Hepatocyte (in vitro differentiated cells): Measurements from ENCODE around the gene GOLT1B. TPM values are rescaled to one million over a fixed set of nuclear protein-coding genes. Genes with fewer than 3 reads are reported as not detected.

Source experiments
- DNase-seq: peaks from one replicate; pipeline ENCODE4 v3.0.0-alpha.2; 2016; ENCODE audit warnings: low spot score
- H2AFZ ChIP-seq: fragments of 200-600 bp; sonication (generic); 2 replicates; pipeline ENCODE4 v1.6.0; 2016; ENCODE audit warnings: antibody characterized with exemption, mild to moderate bottlenecking
- H3K27ac ChIP-seq: fragments of 200-600 bp; sonication (generic); 2 replicates; pipeline ENCODE4 v1.5.1; 2016; ENCODE audit warnings: mild to moderate bottlenecking
- H3K27me3 ChIP-seq: fragments of 200-600 bp; sonication (generic); 2 replicates; pipeline ENCODE4 v1.6.1; 2016
- H3K36me3 ChIP-seq: fragments of 200-600 bp; sonication (generic); replicated peaks from 2 replicates; pipeline ENCODE4 v1.5.1; 2016; ENCODE audit warnings: low read depth; ENCODE audit not compliant: insufficient read depth
- H3K4me1 ChIP-seq: fragments of 200-600 bp; sonication (generic); 2 replicates; pipeline ENCODE4 v1.5.1; 2016; ENCODE audit warnings: mild to moderate bottlenecking, moderate library complexity; ENCODE audit not compliant: insufficient read depth
- H3K4me2 ChIP-seq: fragments of 200-600 bp; sonication (generic); 2 replicates; pipeline ENCODE4 v1.6.0; 2016
- H3K4me3 ChIP-seq: fragments of 200-600 bp; sonication (generic); 2 replicates; pipeline ENCODE4 v1.5.1; 2016; ENCODE audit warnings: mild to moderate bottlenecking
- H3K79me2 ChIP-seq: fragments of 200-600 bp; sonication (generic); 2 replicates; pipeline ENCODE4 v1.6.0; 2017; ENCODE audit warnings: mild to moderate bottlenecking
- H3K9me2 ChIP-seq: fragments of 200-600 bp; sonication (generic); replicated peaks from 2 replicates; pipeline ENCODE4 v1.6.0; 2017; ENCODE audit warnings: mild to moderate bottlenecking; ENCODE audit not compliant: insufficient read depth
- H3K9me3 ChIP-seq: fragments of 200-600 bp; sonication (generic); 2 replicates; pipeline ENCODE4 v1.5.1; 2016; ENCODE audit warnings: low read depth, mild to moderate bottlenecking
- H4K20me1 ChIP-seq: fragments of 200-600 bp; sonication (generic); 2 replicates; pipeline ENCODE4 v1.6.0; 2016; ENCODE audit warnings: mild to moderate bottlenecking; ENCODE audit not compliant: insufficient read depth, poor library complexity, severe bottlenecking
- CTCF ChIP-seq: fragments of 200-600 bp; sonication (generic); IDR thresholded peaks from 2 replicates; pipeline ENCODE4 v1.5.1; 2016; ENCODE audit warnings: antibody characterized with exemption, mild to moderate bottlenecking; ENCODE audit not compliant: poor library complexity
- EZH2 ChIP-seq: fragments of 200-600 bp; sonication (generic); IDR thresholded peaks from 2 replicates; pipeline ENCODE4 v1.6.1; 2016; ENCODE audit warnings: antibody characterized with exemption, mild to moderate bottlenecking, borderline replicate concordance
- EZH2phosphoT487 ChIP-seq: fragments of 200-600 bp; sonication (generic); IDR thresholded peaks from one replicate; pipeline ENCODE4 v1.6.1; 2018; ENCODE audit warnings: antibody characterized with exemption, mild to moderate bottlenecking, low read depth, moderate library complexity; ENCODE audit not compliant: unreplicated experiment, severe bottlenecking
- WGBS: methylation state at CpG from one replicate; pipeline ENCODE4 v1.1.6; 2016; ENCODE audit warnings: low lambda C conversion rate; ENCODE audit errors: missing lambda C conversion rate; 5-methylcytosine and 5-hydroxymethylcytosine counted together
- polyA plus RNA-seq: library from polyadenylated mRNA; unstranded; fragments of >200 nt; fragmentation: Nextera tagmentation; extraction: Ambion mirVana; gene quantifications from 2 replicates; pipeline ENCODE4 v1.2.1, GENCODE V29; 2016
- total RNA-seq: library from RNA; depleted of rRNA; stranded (reverse); fragments of >200 nt; gene quantifications from 2 replicates; pipeline ENCODE4 v1.2.3, GENCODE V29; 2014

Gene GOLT1B
- 55.0 and 60.8 TPM in 2 replicates for total RNA-seq
- 37.6 and 41.2 TPM in 2 replicates for polyA plus RNA-seq

- H3K27me3 ChIP-seq, result no peaks in the 10 kb centered on the region
- H3K4me2 ChIP-seq, result peak within 1 kb of the TSS; percentile 85
- H3K4me3 ChIP-seq, result peak within 1 kb of the TSS; percentile 61
- H3K36me3 ChIP-seq, result no peaks in the 10 kb centered on the region
- peak within 1 kb of the TSS; percentile 80 for H2AFZ ChIP-seq
- under 1% methylated on average over 54 of the region's 61 CpGs for WGBS
- H3K27ac ChIP-seq, result peak within 1 kb of the TSS; percentile 89
- DNase-seq, result peak; percentile 96
- no peaks in the 10 kb centered on the region for H3K9me2 ChIP-seq
- H4K20me1 ChIP-seq, result peaks cover 13% of the 10 kb centered on the region
- TF ChIP-seq EZH2 (no peak), CTCF (no peak), EZH2phosphoT487 (no peak)
- H3K4me1 ChIP-seq, result peaks cover 15% of the 10 kb centered on the region
- H3K9me3 ChIP-seq, result no peaks in the 10 kb centered on the region
- peaks cover 64% of the 10 kb centered on the region for H3K79me2 ChIP-seq
These were observed at the start of gene GOLT1B, which contains the start of gene RECQL for GRCh38 chr12:21501258-21502163. Gene GOLT1B, plus strand, starts transcription at chr12:21501789. Its CDS starts 135 bp downstream, at chr12:21501924. Gene RECQL, minus strand, starts transcription at chr12:21501635. Its CDS starts 2,065 bp downstream, at chr12:21499570.

- 96% methylated on average over 4 of the region's 4 CpGs for WGBS
- no peaks in the 10 kb centered on the region for H3K9me3 ChIP-seq
- H3K27me3 ChIP-seq, result no peaks in the 10 kb centered on the region
- no peaks in the 10 kb centered on the region for H3K9me2 ChIP-seq
- H3K4me3 ChIP-seq, result no peak overlapping the region
- no peaks in the 10 kb centered on the region for H3K4me1 ChIP-seq
- H3K27ac ChIP-seq, result no peak overlapping the region
- DNase-seq, result no peak
- no peaks in the 10 kb centered on the region for H3K79me2 ChIP-seq
- H3K4me2 ChIP-seq, result no peak overlapping the region
- no peaks in the 10 kb centered on the region for H4K20me1 ChIP-seq
- H3K36me3 ChIP-seq, result no peaks in the 10 kb centered on the region
- TF ChIP-seq EZH2phosphoT487 (no peak), EZH2 (no peak), CTCF (no peak)
- H2AFZ ChIP-seq, result no peak overlapping the region
These were observed 48.2 kb upstream of the GOLT1B start for GRCh38 chr12:21453312-21453852.

GRCh38 chr12:21456291-21456780 is 45.3 kb upstream of the GOLT1B start:
- Histone ChIP-seq H3K27me3 (no peaks in the 10 kb centered on the region), H2AFZ (no peak overlapping the region), H4K20me1 (no peaks in the 10 kb centered on the region), H3K4me1 (no peaks in the 10 kb centered on the region), H3K27ac (no peak overlapping the region), H3K79me2 (no peaks in the 10 kb centered on the region), H3K9me3 (no peaks in the 10 kb centered on the region), H3K9me2 (no peaks in the 10 kb centered on the region), H3K4me3 (no peak overlapping the region), H3K4me2 (no peak overlapping the region), H3K36me3 (no peaks in the 10 kb centered on the region)
- no peak for DNase-seq
- TF ChIP-seq EZH2phosphoT487 (no peak), EZH2 (no peak), CTCF (no peak)
- 72% methylated on average over 7 of the region's 7 CpGs for WGBS
